Body of pancreas (tissue), 4 donors: ENCODE data around the gene ADGRF1. TPM values are rescaled to one million over a fixed set of nuclear protein-coding genes. Genes with fewer than 3 reads are reported as not detected.
A peak's percentile ranks its signal among the peaks of the same experiment; 100 is the strongest.

Experiments used
- ATAC-seq: fragments of 150-250 bp; one replicate; pipeline ENCODE4 v1.9.1; 2016
- DNase-seq, 4 donors: peaks; one replicate each; pipeline ENCODE4 v3.0.0-alpha.2; 2019
- H3K27ac ChIP-seq, 4 donors: fragments of 200-600 bp; sonication (generic); 1 replicate in 3 of 4; 2 replicates in 1 of 4; pipeline versions ENCODE4 v1.5.1 to v1.6.1; 2016 to 2019; ENCODE audit warnings: mild to moderate bottlenecking in 1 of 4, mixed read lengths in 1 of 4, moderate library complexity in 1 of 4
- H3K27me3 ChIP-seq, 2 donors: fragments of 200-600 bp; sonication (generic); one replicate each; pipeline ENCODE4 v1.6.0; 2016; ENCODE audit warnings: mild to moderate bottlenecking in 1 of 2
- H3K36me3 ChIP-seq, 2 donors: fragments of 200-600 bp; sonication (generic); replicated peaks in 1 of 2; 2 replicates each; pipeline ENCODE4 v1.5.1; 2016; ENCODE audit warnings: low read depth in 2 of 2; ENCODE audit not compliant: insufficient read depth in 1 of 2
- H3K4me1 ChIP-seq: fragments of 200-600 bp; sonication (generic); one replicate; pipeline ENCODE4 v1.6.0; 2016
- H3K4me3 ChIP-seq, 2 donors: fragments of 200-600 bp; sonication (generic); 1 replicate in 1 of 2; 2 replicates in 1 of 2; pipeline ENCODE4 v1.5.1; 2016 to 2019
- H3K9me3 ChIP-seq, 3 donors: fragments of 200-600 bp; sonication (generic); 1 replicate in 2 of 3; 2 replicates in 1 of 3; pipeline ENCODE4 v1.5.1; 2016
- POLR2A ChIP-seq, 3 donors: fragments of 450-650 bp; IDR thresholded peaks; one replicate each; pipeline ENCODE4 v1.6.1; 2016; ENCODE audit warnings: antibody characterized with exemption in 3 of 3, mild to moderate bottlenecking in 2 of 3
- WGBS, 2 donors: methylation state at CpG; one replicate each; pipeline ENCODE4 v1.1.5; 2017; 5-methylcytosine and 5-hydroxymethylcytosine counted together
- intact Hi-C: fragments of 100-400 bp; cut with DNase I; formaldehyde crosslinking; loops from one replicate; pipeline ENCODE4 v1.15.1; 2023
- total RNA-seq, 2 donors: library from RNA; depleted of rRNA; stranded (reverse); fragments of >200 nt; gene quantifications; one replicate each; pipeline ENCODE4 v1.1.0, GENCODE V29; 2016
- TF ChIP-seq, protein P1 (sequence below), 7 experiments: fragments of 450-650 bp in 4 of 7; fragments of 200-600 bp in 3 of 7; sonication (generic) in 3 of 7; IDR thresholded peaks; one replicate each; pipeline ENCODE4 v1.5.1; 2016 to 2019; ENCODE audit warnings: antibody characterized with exemption in 7 of 7

The ADGRF1 gene
- total RNA-seq, 2 donors from 2014 or later: 0.52 TPM; not detected in 1

DNA sequence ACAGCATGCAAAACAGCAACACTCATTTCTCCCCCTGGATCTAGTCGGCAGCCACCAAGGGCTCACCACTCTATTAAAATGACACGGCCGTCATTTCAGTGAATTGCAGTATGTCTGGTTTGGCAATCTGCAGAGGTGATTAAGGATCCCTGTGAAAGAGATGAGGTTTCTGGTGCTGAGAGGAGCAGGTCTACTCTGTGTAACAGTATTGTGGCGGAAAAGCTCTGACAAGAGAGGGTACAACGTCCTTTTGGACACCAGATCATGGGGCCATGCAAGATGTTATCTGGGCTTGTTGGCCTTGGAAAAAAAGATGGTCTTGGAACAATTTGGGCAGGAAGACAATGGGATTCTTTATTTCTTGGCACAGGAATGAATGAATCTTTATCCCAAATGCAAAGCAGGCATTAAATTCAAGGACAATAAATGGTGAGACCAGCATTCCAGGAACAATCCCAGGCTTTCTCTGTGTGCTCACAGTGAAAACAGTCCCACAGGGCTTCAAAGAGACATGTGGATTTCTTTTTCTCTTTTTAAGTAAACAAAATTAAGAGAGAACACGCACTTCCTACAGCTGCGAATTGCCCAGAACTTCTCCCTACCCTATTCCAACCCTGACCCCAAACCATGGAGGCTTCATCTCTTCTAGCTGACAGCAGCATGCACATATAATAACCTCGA, 33.7 kb upstream of the ADGRF1 start:
- no peak for TF ChIP-seq POLR2A (IDR thresholded peaks at IDR 0.05)
- TF ChIP-seq, protein P1, sequence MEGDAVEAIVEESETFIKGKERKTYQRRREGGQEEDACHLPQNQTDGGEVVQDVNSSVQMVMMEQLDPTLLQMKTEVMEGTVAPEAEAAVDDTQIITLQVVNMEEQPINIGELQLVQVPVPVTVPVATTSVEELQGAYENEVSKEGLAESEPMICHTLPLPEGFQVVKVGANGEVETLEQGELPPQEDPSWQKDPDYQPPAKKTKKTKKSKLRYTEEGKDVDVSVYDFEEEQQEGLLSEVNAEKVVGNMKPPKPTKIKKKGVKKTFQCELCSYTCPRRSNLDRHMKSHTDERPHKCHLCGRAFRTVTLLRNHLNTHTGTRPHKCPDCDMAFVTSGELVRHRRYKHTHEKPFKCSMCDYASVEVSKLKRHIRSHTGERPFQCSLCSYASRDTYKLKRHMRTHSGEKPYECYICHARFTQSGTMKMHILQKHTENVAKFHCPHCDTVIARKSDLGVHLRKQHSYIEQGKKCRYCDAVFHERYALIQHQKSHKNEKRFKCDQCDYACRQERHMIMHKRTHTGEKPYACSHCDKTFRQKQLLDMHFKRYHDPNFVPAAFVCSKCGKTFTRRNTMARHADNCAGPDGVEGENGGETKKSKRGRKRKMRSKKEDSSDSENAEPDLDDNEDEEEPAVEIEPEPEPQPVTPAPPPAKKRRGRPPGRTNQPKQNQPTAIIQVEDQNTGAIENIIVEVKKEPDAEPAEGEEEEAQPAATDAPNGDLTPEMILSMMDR (IDR thresholded peaks at IDR 0.05): no peak
- ATAC-seq: no peak
- Histone ChIP-seq H3K4me3 (no peak overlapping the region), H3K4me1 (peaks cover 7% of the 10 kb centered on the region), H3K36me3 (no peaks in the 10 kb centered on the region), H3K27me3 (no peaks in the 10 kb centered on the region), H3K9me3 (no peaks in the 10 kb centered on the region), H3K27ac (peak overlapping the region in 1 of 4 donors; percentile 20)
- 56 to 66% methylated on average over 8 of the region's 8 CpGs for WGBS, 2 donors
- no peak for DNase-seq
- intact Hi-C loops: no loop called here

DNA sequence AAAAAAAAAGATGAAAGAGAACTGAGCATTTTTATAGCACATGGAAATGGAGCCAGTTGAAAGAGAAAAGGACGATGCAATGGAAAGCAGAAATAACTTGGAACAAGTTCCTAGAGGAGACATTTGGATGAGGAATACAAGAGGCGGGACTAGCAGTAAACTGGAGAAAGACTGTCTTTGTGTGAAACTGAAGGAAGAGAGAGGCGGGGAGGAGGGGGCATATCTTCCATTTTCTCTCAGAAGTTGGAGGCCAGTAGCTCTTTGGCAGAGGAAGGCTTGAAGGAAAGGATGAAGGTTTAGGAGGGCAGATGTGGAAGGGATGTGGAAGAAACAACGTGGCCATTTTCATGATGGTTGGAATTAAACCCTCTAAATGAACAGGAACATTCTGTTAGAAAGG, 33.0 kb upstream of the ADGRF1 start:
- no peaks in the 10 kb centered on the region for H3K27me3 ChIP-seq
- intact Hi-C loops: no loop called here
- DNase-seq (no peak), ATAC-seq (no peak)
- H3K4me1 ChIP-seq: peaks cover 7% of the 10 kb centered on the region
- H3K27ac ChIP-seq: no peak overlapping the region
- no peaks in the 10 kb centered on the region for H3K36me3 ChIP-seq
- TF ChIP-seq, protein P1 (IDR thresholded peaks at IDR 0.05): no peak
- TF ChIP-seq POLR2A (IDR thresholded peaks at IDR 0.05): no peak
- no peak overlapping the region for H3K4me3 ChIP-seq
- WGBS, 2 donors: 65 to 76% methylated on average over 4 of the region's 4 CpGs
- no peaks in the 10 kb centered on the region for H3K9me3 ChIP-seq

DNA sequence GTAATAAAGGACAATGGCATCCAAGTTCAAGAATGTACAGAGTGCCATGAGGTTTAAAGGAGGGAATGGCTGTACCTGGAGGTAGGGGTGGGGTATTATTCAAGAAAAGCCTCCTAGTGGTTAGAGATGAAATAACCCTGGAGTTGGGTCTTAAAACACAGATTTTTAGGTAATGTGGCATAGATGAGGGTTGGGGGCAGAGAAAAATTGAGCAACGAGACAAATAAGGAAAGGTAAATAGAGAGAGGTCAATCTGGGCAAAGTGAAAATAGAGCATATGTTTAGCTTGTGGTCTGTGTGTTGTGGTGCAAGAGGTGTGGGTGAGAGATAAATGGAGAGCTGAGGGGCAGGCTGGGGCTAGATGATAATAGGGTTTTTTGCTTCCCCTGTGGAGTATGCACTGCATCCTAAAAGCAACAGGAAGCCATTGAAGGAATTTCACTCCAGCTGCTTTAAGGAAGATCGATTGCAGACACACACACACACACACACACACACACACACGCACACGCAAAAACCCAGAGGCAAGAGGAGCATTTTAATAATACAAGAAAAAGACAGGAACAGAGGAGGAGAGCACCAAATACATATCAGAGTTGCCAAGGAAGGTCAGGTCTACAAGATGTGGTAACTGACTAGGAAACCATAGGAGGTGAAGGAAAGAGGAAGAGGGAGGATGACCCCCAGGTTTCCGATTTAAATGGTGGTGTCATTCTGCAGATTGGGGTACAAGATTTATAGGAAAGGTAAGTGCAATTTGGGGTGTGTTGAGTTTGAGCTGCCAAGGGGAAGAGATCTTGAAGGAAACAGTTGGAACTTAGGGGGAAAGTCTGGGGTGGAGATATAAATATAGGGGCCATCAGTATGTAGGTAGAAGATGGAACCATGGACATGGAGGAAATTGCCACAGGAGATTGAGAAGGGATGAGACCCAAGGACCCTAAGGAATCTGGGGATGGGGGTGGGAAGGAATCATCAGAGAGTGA, 31.3 kb upstream of the ADGRF1 start:
- H3K4me3 ChIP-seq: no peak overlapping the region
- no peaks in the 10 kb centered on the region for H3K27me3 ChIP-seq
- H3K9me3 ChIP-seq: no peaks in the 10 kb centered on the region
- TF ChIP-seq, protein P1 (IDR thresholded peaks at IDR 0.05): peak in 2 of 7 experiments; percentile 9
- TF ChIP-seq POLR2A (IDR thresholded peaks at IDR 0.05): no peak
- no peaks in the 10 kb centered on the region for H3K36me3 ChIP-seq
- 59 to 70% methylated on average over 5 of the region's 5 CpGs for WGBS, 2 donors
- DNase-seq: no peak
- ATAC-seq: no peak
- H3K27ac ChIP-seq: no peak overlapping the region
- intact Hi-C loops: no loop called here
- peaks cover 7% of the 10 kb centered on the region for H3K4me1 ChIP-seq

GRCh38 chr6:47072667-47073066, 30.5 kb upstream of the ADGRF1 start:
- 0 to 11% methylated on average over 1 of the region's 1 CpG for WGBS, 2 donors
- no peak for DNase-seq
- no peaks in the 10 kb centered on the region for H3K36me3 ChIP-seq
- H3K4me3 ChIP-seq: no peak overlapping the region
- peaks cover 7% of the 10 kb centered on the region for H3K4me1 ChIP-seq
- no peaks in the 10 kb centered on the region for H3K27me3 ChIP-seq
- intact Hi-C loops: no loop called here
- TF ChIP-seq POLR2A (IDR thresholded peaks at IDR 0.05): no peak
- TF ChIP-seq, protein P1 (IDR thresholded peaks at IDR 0.05): no peak
- no peak overlapping the region for H3K27ac ChIP-seq
- ATAC-seq: no peak
- no peaks in the 10 kb centered on the region for H3K9me3 ChIP-seq
